HG03095 (cell line): ENCODE data around the gene TNFAIP8L1.
A peak's percentile ranks its signal among the peaks of the same experiment; 100 is the strongest.

ENCODE experiments used
- ATAC-seq: cut with Tn5 transposase; IDR thresholded peaks from one replicate; pipeline ENCODE4 v1.9.1; 2021; ENCODE audit warnings: moderate library complexity; ENCODE audit not compliant: unreplicated experiment

TNFAIP8L1 gene

GRCh38 chr19:4647676-4648644 lies 8.6 kb downstream of the TNFAIP8L1 start:
- ATAC-seq = no peak

GRCh38 chr19:4649392-4650047 lies 10.2 kb downstream of the TNFAIP8L1 start:
- no peak for ATAC-seq

- ATAC-seq = no peak
Measured at GRCh38 chr19:4650159-4650558, 10.8 kb downstream of the TNFAIP8L1 start.

- no peak for ATAC-seq
Measured at GRCh38 chr19:4652075-4652474, 12.8 kb downstream of the TNFAIP8L1 start.

GRCh38 chr19:4653793-4654436 lies 14.6 kb downstream of the TNFAIP8L1 start:
- no peak for ATAC-seq

- no peak for ATAC-seq
Measured at GRCh38 chr19:4654437-4655361, 15.4 kb downstream of the TNFAIP8L1 start.

GRCh38 chr19:4656102-4656501 lies 16.8 kb downstream of the TNFAIP8L1 start:
- no peak for ATAC-seq

- no peak for ATAC-seq
Measured at GRCh38 chr19:4657262-4657661, 17.9 kb downstream of the TNFAIP8L1 start.

- ATAC-seq = no peak
Measured at GRCh38 chr19:4657835-4658234, 18.5 kb downstream of the TNFAIP8L1 start.

- no peak for ATAC-seq
Measured at GRCh38 chr19:4660181-4660791, 21.0 kb downstream of the TNFAIP8L1 start.

- ATAC-seq = no peak
Measured at GRCh38 chr19:4660993-4661392, 21.7 kb downstream of the TNFAIP8L1 start.

GRCh38 chr19:4662020-4662695 lies 22.8 kb downstream of the TNFAIP8L1 start:
- no peak for ATAC-seq

- no peak for ATAC-seq
Measured at GRCh38 chr19:4662812-4663211, 23.5 kb downstream of the TNFAIP8L1 start.

- no peak for ATAC-seq
Measured at GRCh38 chr19:4664642-4665041, 25.3 kb downstream of the TNFAIP8L1 start.

- peak; percentile 84 for ATAC-seq
Measured at GRCh38 chr19:4669723-4670480, 30.6 kb downstream of the TNFAIP8L1 start, which contains the start of gene MYDGF. MYDGF (minus strand) TSS chr19:4670342; CDS start chr19:4670334, 8 bp downstream.

- no peak for ATAC-seq
Measured at GRCh38 chr19:4671185-4671851, 32.0 kb downstream of the TNFAIP8L1 start.

GRCh38 chr19:4673216-4673615 lies 33.9 kb downstream of the TNFAIP8L1 start:
- no peak for ATAC-seq

GRCh38 chr19:4673726-4674125 lies 34.4 kb downstream of the TNFAIP8L1 start:
- ATAC-seq = no peak
